Trophoblast cell (in vitro differentiated cells and primary cell): ENCODE measurements around the gene GLB1L.
"Not testable (repeated sequence)": the region's sequence is repeated elsewhere in the genome, so short reads cannot be mapped to it uniquely, and the experiment has no call there.

ENCODE experiments used
- DNase-seq, 2 donors: peaks; one replicate each; pipeline ENCODE4 v3.0.0-alpha.2; 2016
- H2AFZ ChIP-seq: 2 replicates; pipeline ENCODE4 v1.6.1; 2013; ENCODE audit warnings: low read length, moderate library complexity, mild to moderate bottlenecking; ENCODE audit not compliant: insufficient read depth, poor library complexity
- H2AK5ac ChIP-seq: 2 replicates; pipeline ENCODE4 v1.6.1; 2013; ENCODE audit warnings: mild to moderate bottlenecking, low read length
- H2BK120ac ChIP-seq: 2 replicates; pipeline ENCODE4 v1.6.1; 2013; ENCODE audit warnings: low read length, mild to moderate bottlenecking, moderate library complexity; ENCODE audit not compliant: insufficient read depth, poor library complexity
- H2BK12ac ChIP-seq: 2 replicates; pipeline ENCODE4 v1.6.1; 2013; ENCODE audit warnings: mild to moderate bottlenecking, low read length, moderate library complexity
- H2BK5ac ChIP-seq: 2 replicates; pipeline ENCODE4 v1.6.1; 2013; ENCODE audit warnings: low read length, low read depth, moderate library complexity, mild to moderate bottlenecking; ENCODE audit not compliant: poor library complexity
- H3K14ac ChIP-seq: 2 replicates; pipeline ENCODE4 v1.6.1; 2013; ENCODE audit warnings: mild to moderate bottlenecking, low read length
- H3K18ac ChIP-seq: 2 replicates; pipeline ENCODE4 v1.6.1; 2013; ENCODE audit warnings: mild to moderate bottlenecking, low read length
- H3K23ac ChIP-seq: 2 replicates; pipeline ENCODE4 v1.6.1; 2013; ENCODE audit warnings: low read length
- H3K27ac ChIP-seq: 2 replicates; pipeline ENCODE4 v1.5.1; 2013; ENCODE audit warnings: low read depth, mild to moderate bottlenecking, inconsistent platforms, low read length, moderate library complexity
- H3K27me3 ChIP-seq: 2 replicates; pipeline ENCODE4 v1.6.1; 2013; ENCODE audit warnings: inconsistent platforms, mild to moderate bottlenecking, low read length, moderate library complexity; ENCODE audit not compliant: insufficient read depth
- H3K36me3 ChIP-seq, 2 experiments: 1 replicate in 1 of 2; 2 replicates in 1 of 2; pipeline ENCODE4 v1.6.1; 2013; ENCODE audit warnings: low read length in 2 of 2, mild to moderate bottlenecking in 2 of 2, moderate library complexity in 1 of 2; ENCODE audit not compliant: insufficient read depth in 2 of 2, control insufficient read depth in 1 of 2
- H3K4ac ChIP-seq: 2 replicates; pipeline ENCODE4 v1.6.1; 2013; ENCODE audit warnings: low read depth, mild to moderate bottlenecking, low read length, moderate library complexity
- H3K4me1 ChIP-seq, 2 experiments: 1 replicate in 1 of 2; 2 replicates in 1 of 2; pipeline ENCODE4 v1.6.1; 2013; ENCODE audit warnings: low read length in 2 of 2, mild to moderate bottlenecking in 2 of 2, moderate library complexity in 1 of 2; ENCODE audit not compliant: insufficient read depth in 2 of 2, control insufficient read depth in 1 of 2
- H3K4me2 ChIP-seq: 2 replicates; pipeline ENCODE4 v1.6.1; 2013; ENCODE audit warnings: inconsistent platforms, mild to moderate bottlenecking, low read length, moderate library complexity
- H3K4me3 ChIP-seq: 2 replicates; pipeline ENCODE4 v1.5.1; 2013; ENCODE audit warnings: mild to moderate bottlenecking, low read depth, low read length, inconsistent platforms
- H3K79me1 ChIP-seq: one replicate; pipeline ENCODE4 v1.6.1; 2013; ENCODE audit warnings: low read length
- H3K79me2 ChIP-seq: 2 replicates; pipeline ENCODE4 v1.6.1; 2013; ENCODE audit warnings: low read length, mild to moderate bottlenecking; ENCODE audit not compliant: control insufficient read depth, insufficient read depth, poor library complexity
- H3K9ac ChIP-seq: 2 replicates; pipeline ENCODE4 v1.6.1; 2013; ENCODE audit warnings: mild to moderate bottlenecking, low read length
- H3K9me3 ChIP-seq: 2 replicates; pipeline ENCODE4 v1.6.1; 2013; ENCODE audit warnings: low read depth, mild to moderate bottlenecking, control low read depth, inconsistent platforms, low read length; ENCODE audit not compliant: insufficient read depth
- H4K12ac ChIP-seq: 2 replicates; pipeline ENCODE4 v1.6.1; 2013; ENCODE audit warnings: low read depth, mild to moderate bottlenecking, low read length, moderate library complexity
- H4K8ac ChIP-seq: 2 replicates; pipeline ENCODE4 v1.6.1; 2013; ENCODE audit warnings: low read depth, mild to moderate bottlenecking, low read length, moderate library complexity
- H4K91ac ChIP-seq: one replicate; pipeline ENCODE4 v1.6.1; 2013; ENCODE audit warnings: low read depth, mild to moderate bottlenecking, low read length, moderate library complexity
- WGBS: extraction: QIAGEN DNeasy Blood & Tissue Kit; methylation state at CpG from one replicate; pipeline ENCODE4 v1.1.7; 2013; ENCODE audit warnings: missing lambda C conversion rate; ENCODE audit not compliant: insufficient read length, insufficient coverage; ENCODE audit errors: extremely low coverage; 5-methylcytosine and 5-hydroxymethylcytosine counted together

GLB1L gene

GRCh38 chr2:219289195-219289536 is 43.9 kb upstream of the GLB1L start:
- Histone ChIP-seq H3K36me3 (peaks cover 10 to 20% of the 10 kb centered on the region in 2 experiments), H3K79me2 (peaks cover 3% of the 10 kb centered on the region), H2BK12ac (no peak overlapping the region), H4K12ac (no peak overlapping the region), H3K4ac (no peak overlapping the region), H4K8ac (no peak overlapping the region), H3K14ac (no peak overlapping the region), H3K9ac (no peak overlapping the region), H3K79me1 (peaks cover 11% of the 10 kb centered on the region), H3K4me1 (peaks cover 14 to 20% of the 10 kb centered on the region in 2 experiments), H3K23ac (no peak overlapping the region), H3K4me2 (no peak overlapping the region), H4K91ac (no peak overlapping the region), H3K27ac (no peak overlapping the region), H2BK5ac (no peak overlapping the region), H3K4me3 (no peak overlapping the region), H2AK5ac (no peak overlapping the region), H3K9me3 (no peaks in the 10 kb centered on the region), H3K18ac (no peak overlapping the region), H3K27me3 (no peaks in the 10 kb centered on the region), H2AFZ (no peak overlapping the region), H2BK120ac (no peak overlapping the region)
- no CpG with 5 or more reads among the region's 6 CpGs for WGBS
- no peak for DNase-seq

GRCh38 chr2:219287580-219288265 is 42.5 kb upstream of the GLB1L start:
- H2BK5ac ChIP-seq: peak overlapping the region; percentile 18
- no peak overlapping the region for H2BK12ac ChIP-seq
- no peak overlapping the region for H3K4me2 ChIP-seq
- H4K91ac ChIP-seq: peak overlapping the region; percentile 33
- no peak overlapping the region for H3K4me3 ChIP-seq
- no peak for DNase-seq
- no peak overlapping the region for H4K8ac ChIP-seq
- H3K4me1 ChIP-seq: peaks cover 14 to 20% of the 10 kb centered on the region in 2 experiments
- H2AFZ ChIP-seq: no peak overlapping the region
- H4K12ac ChIP-seq: no peak overlapping the region
- peaks cover 23 to 33% of the 10 kb centered on the region in 2 experiments for H3K36me3 ChIP-seq
- peaks cover 3% of the 10 kb centered on the region for H3K79me2 ChIP-seq
- peak overlapping the region; percentile 35 for H2BK120ac ChIP-seq
- H3K4ac ChIP-seq: no peak overlapping the region
- no peak overlapping the region for H3K9ac ChIP-seq
- no peak overlapping the region for H3K23ac ChIP-seq
- H3K79me1 ChIP-seq: peaks cover 11% of the 10 kb centered on the region
- no peak overlapping the region for H3K14ac ChIP-seq
- H3K18ac ChIP-seq: no peak overlapping the region
- H3K27ac ChIP-seq: peak overlapping the region; percentile 78
- H2AK5ac ChIP-seq: no peak overlapping the region
- WGBS: no CpG with 5 or more reads among the region's 10 CpGs
- no peaks in the 10 kb centered on the region for H3K9me3 ChIP-seq
- no peaks in the 10 kb centered on the region for H3K27me3 ChIP-seq

GRCh38 chr2:219287116-219287440 is 41.8 kb upstream of the GLB1L start:
- H4K8ac ChIP-seq, H3K79me2 ChIP-seq, H3K9ac ChIP-seq, H3K27me3 ChIP-seq, H3K4me2 ChIP-seq, H3K4me3 ChIP-seq, H3K18ac ChIP-seq, H4K12ac ChIP-seq, H2AK5ac ChIP-seq, H3K4ac ChIP-seq, H2AFZ ChIP-seq, DNase-seq, H3K9me3 ChIP-seq, H2BK5ac ChIP-seq, H3K23ac ChIP-seq: not testable (repeated sequence)
- peak overlapping the region; percentile 78 for H3K27ac ChIP-seq
- H2BK12ac ChIP-seq: peak overlapping the region; percentile 37
- H3K14ac ChIP-seq: peak overlapping the region; percentile 6
- peaks cover 11% of the 10 kb centered on the region for H3K79me1 ChIP-seq
- WGBS: no CpG with 5 or more reads among the region's 6 CpGs
- H3K4me1 ChIP-seq: peaks cover 14 to 20% of the 10 kb centered on the region in 2 experiments
- H2BK120ac ChIP-seq: peak overlapping the region; percentile 13
- peak overlapping the region; percentile 66 for H4K91ac ChIP-seq
- peaks cover 24 to 36% of the 10 kb centered on the region in 2 experiments for H3K36me3 ChIP-seq

- no peak overlapping the region for H3K9ac ChIP-seq
- peak overlapping the region; percentile 66 for H4K91ac ChIP-seq
- peak overlapping the region; percentile 34 for H3K4ac ChIP-seq
- H2BK12ac ChIP-seq: peak overlapping the region; percentile 37
- H2BK120ac ChIP-seq: peak overlapping the region; percentile 13
- H2BK5ac ChIP-seq: peak overlapping the region; percentile 58
- peaks cover 11% of the 10 kb centered on the region for H3K79me1 ChIP-seq
- H3K14ac ChIP-seq: peak overlapping the region; percentile 63
- WGBS: no CpG with 5 or more reads among the region's 12 CpGs
- H3K4me1 ChIP-seq: peaks cover 14 to 20% of the 10 kb centered on the region in 2 experiments
- H3K4me2 ChIP-seq: no peak overlapping the region
- no peak overlapping the region for H3K4me3 ChIP-seq
- H3K36me3 ChIP-seq: peaks cover 29 to 41% of the 10 kb centered on the region in 2 experiments
- no peaks in the 10 kb centered on the region for H3K27me3 ChIP-seq
- peak overlapping the region; percentile 48 for H3K18ac ChIP-seq
- peak overlapping the region; percentile 85 for H2AK5ac ChIP-seq
- peak overlapping the region; percentile 49 for H3K27ac ChIP-seq
- no peak for DNase-seq
- H2AFZ ChIP-seq: peak overlapping the region; percentile 23
- peak overlapping the region; percentile 28 for H4K12ac ChIP-seq
- H3K23ac ChIP-seq: no peak overlapping the region
- H3K9me3 ChIP-seq: no peaks in the 10 kb centered on the region
- peak overlapping the region; percentile 61 for H4K8ac ChIP-seq
- H3K79me2 ChIP-seq: peaks cover 3% of the 10 kb centered on the region
Measured at GRCh38 chr2:219286436-219287115, 41.3 kb upstream of the GLB1L start.
